Ecto neural progenitor cell (in vitro differentiated cells): ENCODE results near the gene ERCC4.

Experiments used
- DNase-seq: peaks from one replicate; pipeline ENCODE4 v3.0.0-alpha.2; 2018; ENCODE audit warnings: low spot score

ERCC4 gene

GRCh38 chr16:13948086-13948485 lies 28.1 kb downstream of the ERCC4 start:
- no peak for DNase-seq

- DNase-seq: no peak
Measured at GRCh38 chr16:13950821-13951547, 31.0 kb downstream of the ERCC4 start.

GRCh38 chr16:13951611-13952010 lies 31.7 kb downstream of the ERCC4 start:
- no peak for DNase-seq

GRCh38 chr16:13953501-13953900 lies 33.5 kb downstream of the ERCC4 start:
- DNase-seq: no peak

GRCh38 chr16:13956635-13957196 lies 36.8 kb downstream of the ERCC4 start:
- DNase-seq: no peak

- no peak for DNase-seq
Measured at GRCh38 chr16:13957197-13958078, 37.5 kb downstream of the ERCC4 start.

GRCh38 chr16:13958474-13958873 lies 38.5 kb downstream of the ERCC4 start:
- no peak for DNase-seq

- no peak for DNase-seq
Measured at GRCh38 chr16:13959626-13960025, 39.7 kb downstream of the ERCC4 start.

GRCh38 chr16:13961099-13961811 lies 41.3 kb downstream of the ERCC4 start:
- DNase-seq: no peak

GRCh38 chr16:13962232-13962631 lies 42.3 kb downstream of the ERCC4 start:
- DNase-seq: no peak

- no peak for DNase-seq
Measured at GRCh38 chr16:13968835-13969234, 48.9 kb downstream of the ERCC4 start.

GRCh38 chr16:13969711-13970110 lies 49.8 kb downstream of the ERCC4 start:
- DNase-seq: no peak

- no peak for DNase-seq
Measured at GRCh38 chr16:13970708-13971422, 50.9 kb downstream of the ERCC4 start.

- no peak for DNase-seq
Measured at GRCh38 chr16:13973321-13974023, 53.5 kb downstream of the ERCC4 start.

GRCh38 chr16:13977177-13977576 lies 57.2 kb downstream of the ERCC4 start:
- no peak for DNase-seq

- DNase-seq: no peak
Measured at GRCh38 chr16:13982451-13982850, 62.5 kb downstream of the ERCC4 start.

GRCh38 chr16:13983625-13984024 lies 63.7 kb downstream of the ERCC4 start:
- DNase-seq: no peak

GRCh38 chr16:13984794-13985193 lies 64.8 kb downstream of the ERCC4 start:
- no peak for DNase-seq

- DNase-seq: no peak
Measured at GRCh38 chr16:13988038-13988437, 68.1 kb downstream of the ERCC4 start.

- peak; percentile 22 for DNase-seq
Measured at GRCh38 chr16:13992322-13992721, 72.4 kb downstream of the ERCC4 start.

- no peak for DNase-seq
Measured at GRCh38 chr16:13992976-13993375, 73.0 kb downstream of the ERCC4 start.
